H1 (cell line): ENCODE results near the gene TRAPPC2L. TPM values are rescaled to one million over a fixed set of nuclear protein-coding genes. Genes with fewer than 3 reads are reported as not detected.

Experiments
- CTCF ChIA-PET: fragments of 300-600 bp; sonication (Branson Sonifier 250); formaldehyde crosslinking; loops from one replicate; lab custom pipeline; 2021; ENCODE audit not compliant: partially characterized antibody; lab: Charles Lee
- POLR2A ChIA-PET: fragments of 300-600 bp; sonication (Branson Sonifier 250); formaldehyde crosslinking; loops from one replicate; lab custom pipeline; 2021; ENCODE audit warnings: inconsistent platforms; ENCODE audit not compliant: partially characterized antibody; lab: Charles Lee
- DNase-seq, 2 experiments: peaks; one replicate each; pipeline versions ENCODE4 v3.0.0 to v3.0.0-alpha.2; 2010 to 2022; ENCODE audit warnings: low spot score in 2 of 2, low read depth in 1 of 2, mixed read lengths in 1 of 2
- FAIRE-seq: peaks from 2 replicates; lab custom pipeline; 2011; peaks lifted over from hg19 to GRCh38; lab: Jason Lieb, UNC
- H2AFZ ChIP-seq: 2 replicates; pipeline ENCODE4 v1.8.1; 2012; ENCODE audit warnings: low read length, inconsistent platforms
- H2AK5ac ChIP-seq: 2 replicates; pipeline ENCODE4 v1.6.1; 2013; ENCODE audit warnings: low read depth, low read length
- H2BK120ac ChIP-seq: replicated peaks from 2 replicates; pipeline ENCODE3; 2013; ENCODE audit warnings: low read depth, low read length, inconsistent platforms
- H2BK12ac ChIP-seq: 2 replicates; pipeline ENCODE4 v1.6.1; 2013; ENCODE audit warnings: low read depth, low read length
- H2BK15ac ChIP-seq: 2 replicates; pipeline ENCODE4 v1.6.1; 2013; ENCODE audit warnings: low read length
- H2BK20ac ChIP-seq: 2 replicates; pipeline ENCODE4 v1.6.1; 2013; ENCODE audit warnings: low read length
- H2BK5ac ChIP-seq: 2 replicates; pipeline ENCODE4 v1.6.1; 2013; ENCODE audit warnings: low read depth, low read length
- H3K14ac ChIP-seq: 2 replicates; pipeline ENCODE4 v1.6.1; 2013; ENCODE audit warnings: inconsistent platforms; ENCODE audit not compliant: insufficient read length
- H3K18ac ChIP-seq: 2 replicates; pipeline ENCODE4 v1.6.1; 2013; ENCODE audit warnings: low read length; ENCODE audit errors: extremely low read depth
- H3K23ac ChIP-seq: 2 replicates; pipeline ENCODE4 v1.6.1; 2013; ENCODE audit warnings: inconsistent platforms; ENCODE audit not compliant: insufficient read length
- H3K23me2 ChIP-seq: 2 replicates; pipeline ENCODE4 v1.6.1; 2013; ENCODE audit warnings: low read depth, low read length
- H3K27ac ChIP-seq: 2 replicates; pipeline ENCODE4 v1.6.1; 2011; ENCODE audit warnings: low read depth, low read length, inconsistent platforms
- H3K27me3 ChIP-seq, 4 experiments: replicated peaks in 1 of 4; 1 replicate in 1 of 4; 2 replicates in 3 of 4; pipeline versions ENCODE4 v1.6.1 to v1.8.1; 2011 to 2013; ENCODE audit warnings: low read length in 3 of 4, mild to moderate bottlenecking in 3 of 4, inconsistent platforms in 2 of 4, mixed read lengths in 2 of 4, moderate library complexity in 1 of 4; ENCODE audit not compliant: control insufficient read depth in 3 of 4, insufficient read depth in 3 of 4; ENCODE audit errors: extremely low read depth in 1 of 4
- H3K36me3 ChIP-seq, 4 experiments: 2 replicates each; pipeline versions ENCODE4 v1.6.1 to v1.8.1; 2011 to 2013; ENCODE audit warnings: mild to moderate bottlenecking in 4 of 4, low read length in 3 of 4, moderate library complexity in 2 of 4, control low read depth in 1 of 4, inconsistent platforms in 1 of 4; ENCODE audit not compliant: insufficient read depth in 4 of 4, control insufficient read depth in 2 of 4
- H3K4ac ChIP-seq: replicated peaks from 2 replicates; pipeline ENCODE3; 2013; ENCODE audit warnings: low read length, low read depth, mixed read lengths, inconsistent platforms; ENCODE audit not compliant: insufficient read length
- H3K4me1 ChIP-seq, 4 experiments: replicated peaks in 1 of 4; 1 replicate in 1 of 4; 2 replicates in 3 of 4; pipeline versions ENCODE4 v1.6.1 to v1.8.1; 2011 to 2013; ENCODE audit warnings: low read length in 3 of 4, inconsistent platforms in 2 of 4, mixed read lengths in 1 of 4; ENCODE audit not compliant: insufficient read depth in 4 of 4, control insufficient read depth in 3 of 4
- H3K4me2 ChIP-seq, 2 experiments: 2 replicates each; pipeline versions ENCODE4 v1.6.1 to v1.8.1; 2011 to 2013; ENCODE audit warnings: low read depth in 2 of 2, low read length in 2 of 2, control low read depth in 1 of 2, inconsistent platforms in 1 of 2, mild to moderate bottlenecking in 1 of 2; ENCODE audit not compliant: insufficient read depth in 1 of 2
- H3K4me3 ChIP-seq, 4 experiments: fragments of 200-600, 300-600 bp in 1 of 4; sonication (generic), shearing (Covaris generic), sonication (Bioruptor Twin) in 1 of 4; 2 replicates each; pipeline versions ENCODE4 v1.5.1 to v1.8.1; 2011 to 2016; ENCODE audit warnings: low read length in 4 of 4, low read depth in 3 of 4, control low read depth in 2 of 4, inconsistent platforms in 2 of 4, mild to moderate bottlenecking in 2 of 4, mixed read lengths in 1 of 4, moderate library complexity in 1 of 4; ENCODE audit not compliant: insufficient read depth in 2 of 4; ENCODE audit errors: extremely low read depth in 1 of 4
- H3K56ac ChIP-seq: replicated peaks from 2 replicates; pipeline ENCODE3; 2013; ENCODE audit warnings: low read depth, mild to moderate bottlenecking, mixed read lengths, low read length, inconsistent platforms; ENCODE audit not compliant: insufficient read length
- H3K79me1 ChIP-seq: 2 replicates; pipeline ENCODE4 v1.6.1; 2013; ENCODE audit warnings: low read depth, low read length, control low read depth
- H3K79me2 ChIP-seq, 2 experiments: 2 replicates each; pipeline versions ENCODE4 v1.6.1 to v1.8.1; 2012 to 2013; ENCODE audit warnings: low read length in 2 of 2, mild to moderate bottlenecking in 2 of 2, inconsistent platforms in 1 of 2; ENCODE audit not compliant: insufficient read depth in 2 of 2, control insufficient read depth in 1 of 2
- H3K9ac ChIP-seq, 4 experiments: replicated peaks in 1 of 4; 1 replicate in 1 of 4; 2 replicates in 3 of 4; pipeline versions ENCODE4 v1.6.1 to v1.8.1; 2011 to 2013; ENCODE audit warnings: low read depth in 3 of 4, low read length in 3 of 4, control low read depth in 2 of 4, mild to moderate bottlenecking in 2 of 4, moderate library complexity in 2 of 4, inconsistent platforms in 1 of 4; ENCODE audit errors: extremely low read depth in 1 of 4
- H3K9me3 ChIP-seq, 2 experiments: 2 replicates each; pipeline versions ENCODE4 v1.6.1 to v1.8.1; 2012 to 2013; ENCODE audit warnings: mild to moderate bottlenecking in 2 of 2, moderate library complexity in 2 of 2, control low read depth in 1 of 2, inconsistent platforms in 1 of 2, low read depth in 1 of 2, low read length in 1 of 2, mixed read lengths in 1 of 2; ENCODE audit not compliant: insufficient read depth in 2 of 2
- H4K20me1 ChIP-seq, 2 experiments: replicated peaks in 1 of 2; 2 replicates each; pipeline versions ENCODE3 to v1.8.1; 2011 to 2013; ENCODE audit warnings: inconsistent platforms in 2 of 2, low read length in 2 of 2, mild to moderate bottlenecking in 1 of 2; ENCODE audit not compliant: insufficient read depth in 2 of 2, control insufficient read depth in 1 of 2
- H4K5ac ChIP-seq: 2 replicates; pipeline ENCODE4 v1.6.1; 2013; ENCODE audit warnings: low read length, low read depth, mixed read lengths, inconsistent platforms; ENCODE audit not compliant: insufficient read length
- H4K8ac ChIP-seq: 2 replicates; pipeline ENCODE4 v1.8.0; 2013; ENCODE audit warnings: mild to moderate bottlenecking, moderate library complexity, low read length, inconsistent platforms; ENCODE audit not compliant: insufficient read depth; ENCODE audit errors: extremely low read depth
- H4K91ac ChIP-seq: replicated peaks from 2 replicates; pipeline ENCODE3; 2013; ENCODE audit warnings: low read length, mixed read lengths, inconsistent platforms; ENCODE audit not compliant: insufficient read length
- EZH2 ChIP-seq: fragments of 200-600 bp; sonication (generic); IDR thresholded peaks from 2 replicates; pipeline ENCODE4 v1.7.1; 2012; ENCODE audit warnings: low read depth, mild to moderate bottlenecking, moderate library complexity, low read length, inconsistent platforms; ENCODE audit not compliant: severe bottlenecking
- GTF2F1 ChIP-seq: IDR thresholded peaks from 2 replicates; pipeline ENCODE4 v1.6.1; 2012; ENCODE audit warnings: low read depth, low read length, improper control_type of control experiment, borderline replicate concordance
- JUN ChIP-seq: IDR thresholded peaks from 2 replicates; pipeline ENCODE4 v1.6.1; 2011; ENCODE audit warnings: low read depth, mild to moderate bottlenecking, improper control_type of control experiment, low read length
- KDM1A ChIP-seq: fragments of 200-600, 300-600 bp; sonication (generic); IDR thresholded peaks from 2 replicates; pipeline ENCODE4 v1.7.1; 2016; ENCODE audit warnings: mild to moderate bottlenecking, low read length, borderline replicate concordance
- NANOG ChIP-seq: IDR thresholded peaks from 2 replicates; pipeline ENCODE4 v1.6.1; 2011; ENCODE audit warnings: low read length, low read depth, mild to moderate bottlenecking, inconsistent platforms; ENCODE audit not compliant: insufficient read depth, poor library complexity, severe bottlenecking
- NRF1 ChIP-seq: IDR thresholded peaks from 2 replicates; pipeline ENCODE4 v1.6.1; 2011; ENCODE audit warnings: mild to moderate bottlenecking, low read depth, low read length, improper control_type of control experiment
- SAP30 ChIP-seq: fragments of 300-600 bp; sonication (generic); IDR thresholded peaks from 2 replicates; pipeline ENCODE4 v1.7.1; 2012; ENCODE audit warnings: low read length, moderate library complexity, mild to moderate bottlenecking, inconsistent platforms; ENCODE audit not compliant: insufficient read depth, insufficient replicate concordance
- SP2 ChIP-seq: IDR thresholded peaks from 2 replicates; pipeline ENCODE4 v1.6.1; 2012; ENCODE audit warnings: mild to moderate bottlenecking, low read length, inconsistent platforms
- WGBS, 2 experiments: shearing (Covaris generic) in 1 of 2; methylation state at CpG; one replicate each; pipeline versions ENCODE4 v1.1.6 to v1.1.7; 2013 to 2015; ENCODE audit warnings: low lambda C conversion rate in 2 of 2, mixed read lengths in 2 of 2, inconsistent platforms in 1 of 2, low coverage in 1 of 2, missing lambda C conversion rate in 1 of 2; ENCODE audit not compliant: insufficient replicate concordance in 2 of 2, insufficient coverage in 1 of 2, insufficient read length in 1 of 2; ENCODE audit errors: extremely low coverage in 1 of 2, missing lambda C conversion rate in 1 of 2; 5-methylcytosine and 5-hydroxymethylcytosine counted together
- polyA plus RNA-seq, 7 experiments: library from polyadenylated mRNA; depleted of rRNA in 3 of 7; stranded (reverse) in 5 of 7; unstranded in 2 of 7; fragments of >200 nt in 5 of 7; fragments of 200-250 nt in 2 of 7; gene quantifications; 1 replicate in 5 of 7; 2 replicates in 1 of 7; 4 replicates in 1 of 7; pipeline versions ENCODE4 v1.2.1 to v1.2.3, GENCODE V29; 2011 to 2013; ENCODE audit warnings: missing spikeins in 2 of 7, mixed read lengths in 2 of 7
- total RNA-seq: library from RNA; stranded (reverse); fragmentation: NEBNext Ultra II Directional; extraction: Animal tissue kit (Norgen Biotek cat#: 25700); gene quantifications from 2 replicates; pipeline ENCODE4 v1.2.1, GENCODE V29; 2021
- TF ChIP-seq, protein P1 (sequence below): IDR thresholded peaks from 2 replicates; pipeline ENCODE4 v1.6.1; 2012; ENCODE audit warnings: inconsistent platforms
- TF ChIP-seq, protein P2 (sequence below): IDR thresholded peaks from 2 replicates; pipeline ENCODE4 v1.6.1; 2011; ENCODE audit warnings: low read length, improper control_type of control experiment

Gene TRAPPC2L
- total and polyA plus RNA-seq, 2 of the 8 experiments (the other 6 are each of a cell fraction or from before 2014, with no cell fraction given), result 98.7 to 133 TPM

DNA sequence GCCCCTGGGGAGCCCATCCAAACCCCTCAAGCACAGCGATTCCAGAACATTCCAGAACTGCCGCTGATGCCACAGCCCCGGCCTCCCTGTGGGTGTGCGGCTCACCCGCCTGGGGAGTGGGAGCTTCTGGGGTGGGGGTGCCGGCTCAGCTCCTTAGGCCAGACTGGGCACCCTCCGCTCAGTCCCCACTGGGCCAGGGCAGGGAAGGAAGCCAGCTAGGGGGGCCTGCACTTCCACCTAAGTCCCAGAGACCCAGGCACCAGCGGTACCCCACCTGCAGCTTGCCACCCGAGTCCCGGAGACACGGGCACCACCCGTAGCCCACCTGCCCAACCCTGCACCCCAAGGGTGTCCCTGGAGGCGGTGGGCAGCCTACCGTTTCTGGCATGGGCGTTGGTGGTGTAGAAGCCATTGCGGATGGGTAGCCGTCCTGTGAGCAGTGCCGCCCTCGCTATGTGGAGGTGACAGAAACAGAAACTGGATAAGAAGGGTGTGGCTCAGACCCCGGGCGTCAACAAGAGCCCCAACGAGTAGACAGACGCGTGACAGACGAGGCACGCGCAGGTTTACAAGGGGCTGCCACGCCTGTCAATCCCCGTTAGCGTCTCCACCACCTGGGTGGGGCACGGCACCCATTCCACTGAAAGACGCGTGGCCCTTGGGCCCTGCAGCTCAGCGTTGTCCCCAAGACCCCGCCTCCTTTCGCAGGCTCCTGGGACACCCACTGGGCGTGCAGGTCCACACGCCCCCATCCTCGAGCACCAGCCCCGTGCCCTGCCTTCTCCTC lies 15.2 kb upstream of the TRAPPC2L start:
- Histone ChIP-seq H3K4me1 (no peaks in the 10 kb centered on the region), H3K9ac (no peak overlapping the region), H3K23me2 (no peaks in the 10 kb centered on the region), H3K23ac (no peak overlapping the region), H3K4ac (no peak overlapping the region), H2AK5ac (no peak overlapping the region), H3K79me1 (no peaks in the 10 kb centered on the region), H2AFZ (no peak overlapping the region), H3K4me3 (no peak overlapping the region), H3K9me3 (no peaks in the 10 kb centered on the region), H4K91ac (no peak overlapping the region), H2BK15ac (no peak overlapping the region), H2BK5ac (no peak overlapping the region), H4K8ac (no peak overlapping the region), H2BK12ac (peak overlapping the region; percentile 27; the same call in 1 of the 2 replicates), H3K79me2 (no peaks in the 10 kb centered on the region), H3K14ac (no peak overlapping the region), H2BK20ac (no peak overlapping the region), H4K20me1 (no peaks in the 10 kb centered on the region), H3K56ac (no peak overlapping the region), H3K4me2 (no peak overlapping the region), H3K36me3 (peaks cover 0 to 5% (median 0%) of the 10 kb centered on the region in 4 experiments; a peak in 2 of 8 replicates), H2BK120ac (no peak overlapping the region), H3K27ac (no peak overlapping the region), H3K18ac (no peak overlapping the region), H4K5ac (no peak overlapping the region), H3K27me3 (no peaks in the 10 kb centered on the region)
- ChIA-PET POLR2A (no interaction called here), CTCF (interaction anchor here (0.9 to 2.7 kb wide), 4 partner anchors 10 to 104 kb away, joined by 3 to 10 read pairs (median 4); no protein-coding TSS in a partner anchor)
- FAIRE-seq (no peak), DNase-seq (no peak)
- 97% methylated on average over 30 of the region's 40 CpGs; no CpG with 5 or more reads in 1 of the 2 experiments for WGBS, 2 experiments
- TF ChIP-seq GTF2F1, result no peak
- TF ChIP-seq KDM1A, result no peak
- TF ChIP-seq NANOG, result no peak
- TF ChIP-seq, protein P1, sequence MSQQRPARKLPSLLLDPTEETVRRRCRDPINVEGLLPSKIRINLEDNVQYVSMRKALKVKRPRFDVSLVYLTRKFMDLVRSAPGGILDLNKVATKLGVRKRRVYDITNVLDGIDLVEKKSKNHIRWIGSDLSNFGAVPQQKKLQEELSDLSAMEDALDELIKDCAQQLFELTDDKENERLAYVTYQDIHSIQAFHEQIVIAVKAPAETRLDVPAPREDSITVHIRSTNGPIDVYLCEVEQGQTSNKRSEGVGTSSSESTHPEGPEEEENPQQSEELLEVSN, result no peak
- no peak for TF ChIP-seq SP2
- TF ChIP-seq EZH2, result no peak
- no peak for TF ChIP-seq NRF1
- TF ChIP-seq JUN, result no peak
- no peak for TF ChIP-seq SAP30
- TF ChIP-seq, protein P2, sequence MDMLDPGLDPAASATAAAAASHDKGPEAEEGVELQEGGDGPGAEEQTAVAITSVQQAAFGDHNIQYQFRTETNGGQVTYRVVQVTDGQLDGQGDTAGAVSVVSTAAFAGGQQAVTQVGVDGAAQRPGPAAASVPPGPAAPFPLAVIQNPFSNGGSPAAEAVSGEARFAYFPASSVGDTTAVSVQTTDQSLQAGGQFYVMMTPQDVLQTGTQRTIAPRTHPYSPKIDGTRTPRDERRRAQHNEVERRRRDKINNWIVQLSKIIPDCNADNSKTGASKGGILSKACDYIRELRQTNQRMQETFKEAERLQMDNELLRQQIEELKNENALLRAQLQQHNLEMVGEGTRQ, result no peak
